ENCODE measurements around the gene CLIC6. TPM values are rescaled to one million over a fixed set of nuclear protein-coding genes. Genes with fewer than 3 reads are reported as not detected.
A peak's percentile ranks its signal among the peaks of the same experiment; 100 is the strongest.

CLIC6 gene
- total and polyA plus RNA-seq, 2 of the 4 experiments (the other 2 are of a cell fraction), result not detected

DNA sequence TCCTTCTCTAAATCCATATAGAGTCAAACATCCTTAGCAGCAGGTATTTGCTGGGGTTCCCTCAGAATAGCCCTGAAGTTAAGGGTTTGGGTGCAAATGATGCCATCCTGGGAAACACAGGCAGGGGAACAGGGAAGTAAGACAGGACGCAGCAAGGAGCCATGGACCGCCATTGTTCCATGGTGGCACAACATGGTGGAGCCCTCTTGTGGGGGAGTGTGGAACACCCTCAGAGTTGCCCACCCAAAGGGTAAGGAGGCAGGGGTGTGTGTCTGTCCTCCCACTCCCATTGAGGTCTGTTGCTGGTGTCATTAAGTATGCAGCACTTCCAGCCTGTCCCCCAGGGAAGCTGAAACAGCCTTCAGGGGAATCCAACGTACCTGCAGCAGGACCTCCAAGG is 33.5 kb upstream of the CLIC6 start:
- Histone ChIP-seq H2AFZ (replicated peaks; ENCODE audit: low read length, poor library complexity) (no peak overlapping the region), H2AK9ac (replicated peaks; ENCODE audit: low read depth, low read length, poor library complexity) (no peak overlapping the region), H3K27ac (ENCODE audit: insufficient read depth, low read length) (no peak overlapping the region), H3K23ac (ENCODE audit: low read depth, low read length) (no peak overlapping the region), H2BK120ac (ENCODE audit: low read depth, low read length) (no peak overlapping the region), H2BK5ac (ENCODE audit: low read depth, low read length, poor library complexity, severe bottlenecking) (no peak overlapping the region), H3K9ac (ENCODE audit: low read depth, low read length) (no peak overlapping the region), H3K4me3 (ENCODE audit: insufficient read depth, low read depth, low read length) (no peak overlapping the region), H3K9me3 (ENCODE audit: control insufficient read depth, insufficient read depth, low read length) (0 out of 2 replicates have a peak, but pooled peaks cover 2% of the 10 kb centered on the region), H3K36me3 (ENCODE audit: control insufficient read depth, insufficient read depth, low read length) (no peaks in the 10 kb centered on the region), H3K4me2 (ENCODE audit: low read depth, low read length) (no peak overlapping the region), H3K4ac (ENCODE audit: low read depth, low read length) (no peak overlapping the region), H3K18ac (ENCODE audit: low read depth, low read length) (no peak overlapping the region), H3K79me1 (ENCODE audit: low read depth in 1 of 2, low read length in 2 of 2) (no peaks in the 10 kb centered on the region), H3K56ac (ENCODE audit: extremely low read depth, insufficient read depth, low read length) (no peak overlapping the region), H3K14ac (replicated peaks; ENCODE audit: low read depth, low read length) (no peak overlapping the region), H2AK5ac (ENCODE audit: low read depth, low read length) (no peak overlapping the region), H3K27me3 (ENCODE audit: control insufficient read depth, insufficient read depth, low read length) (peaks cover 52% of the 10 kb centered on the region), H4K20me1 (ENCODE audit: insufficient read depth, low read length) (no peaks in the 10 kb centered on the region; the same call in 1 of the 2 replicates), H4K91ac (ENCODE audit: insufficient read depth, low read depth, low read length) (no peak overlapping the region), H2BK15ac (ENCODE audit: low read depth, low read length) (no peak overlapping the region), H3K4me1 (ENCODE audit: control insufficient read depth, insufficient read depth, low read length) (no peaks in the 10 kb centered on the region), H4K5ac (ENCODE audit: low read depth, low read length) (no peak overlapping the region), H3K9me1 (ENCODE audit: insufficient read depth, low read length) (no peaks in the 10 kb centered on the region), H4K8ac (ENCODE audit: low read depth in 2 of 2, low read length in 2 of 2) (no peak overlapping the region), H2BK20ac (ENCODE audit: low read depth, low read length) (no peak overlapping the region)
- DNase-seq (no peak), ATAC-seq (ENCODE audit: low read depth) (no peak)
- dilution Hi-C loops (cut with HindIII; ENCODE audit: low sequenced_read_pairs, unreplicated experiment), result no loop called here
- WGBS, 2 experiments (ENCODE audit: extremely low coverage in 2 of 2, insufficient read length in 1 of 2), result 67% methylated on average over 1 of the region's 3 CpGs; no CpG with 5 or more reads in 1 of the 2 experiments
- ChIA-PET POLR2A (ENCODE audit: unreplicated experiment) (no interaction called here), CTCF (no interaction called here)
- in situ Hi-C loops (cut with MboI; ENCODE audit: low sequenced_read_pairs), result no loop called here
- TF ChIP-seq RCOR1 (IDR thresholded peaks at IDR 0.05; ENCODE audit: insufficient replicate concordance, low read length), result no peak
- TF ChIP-seq, protein P1, sequence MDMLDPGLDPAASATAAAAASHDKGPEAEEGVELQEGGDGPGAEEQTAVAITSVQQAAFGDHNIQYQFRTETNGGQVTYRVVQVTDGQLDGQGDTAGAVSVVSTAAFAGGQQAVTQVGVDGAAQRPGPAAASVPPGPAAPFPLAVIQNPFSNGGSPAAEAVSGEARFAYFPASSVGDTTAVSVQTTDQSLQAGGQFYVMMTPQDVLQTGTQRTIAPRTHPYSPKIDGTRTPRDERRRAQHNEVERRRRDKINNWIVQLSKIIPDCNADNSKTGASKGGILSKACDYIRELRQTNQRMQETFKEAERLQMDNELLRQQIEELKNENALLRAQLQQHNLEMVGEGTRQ (IDR thresholded peaks at IDR 0.05; ENCODE audit: low read depth, low read length), result no peak
- TF ChIP-seq, protein P2, sequence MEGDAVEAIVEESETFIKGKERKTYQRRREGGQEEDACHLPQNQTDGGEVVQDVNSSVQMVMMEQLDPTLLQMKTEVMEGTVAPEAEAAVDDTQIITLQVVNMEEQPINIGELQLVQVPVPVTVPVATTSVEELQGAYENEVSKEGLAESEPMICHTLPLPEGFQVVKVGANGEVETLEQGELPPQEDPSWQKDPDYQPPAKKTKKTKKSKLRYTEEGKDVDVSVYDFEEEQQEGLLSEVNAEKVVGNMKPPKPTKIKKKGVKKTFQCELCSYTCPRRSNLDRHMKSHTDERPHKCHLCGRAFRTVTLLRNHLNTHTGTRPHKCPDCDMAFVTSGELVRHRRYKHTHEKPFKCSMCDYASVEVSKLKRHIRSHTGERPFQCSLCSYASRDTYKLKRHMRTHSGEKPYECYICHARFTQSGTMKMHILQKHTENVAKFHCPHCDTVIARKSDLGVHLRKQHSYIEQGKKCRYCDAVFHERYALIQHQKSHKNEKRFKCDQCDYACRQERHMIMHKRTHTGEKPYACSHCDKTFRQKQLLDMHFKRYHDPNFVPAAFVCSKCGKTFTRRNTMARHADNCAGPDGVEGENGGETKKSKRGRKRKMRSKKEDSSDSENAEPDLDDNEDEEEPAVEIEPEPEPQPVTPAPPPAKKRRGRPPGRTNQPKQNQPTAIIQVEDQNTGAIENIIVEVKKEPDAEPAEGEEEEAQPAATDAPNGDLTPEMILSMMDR (conservative IDR thresholded peaks at IDR 0.05; ENCODE audit: low read depth, low read length), result 0 out of 2 replicates have a peak, but pooled peaks have one; percentile 18
- no peak for TF ChIP-seq RFX5 (IDR thresholded peaks at IDR 0.05; ENCODE audit: low read depth, low read length)
- no peak for TF ChIP-seq MAFK (IDR thresholded peaks at IDR 0.05; ENCODE audit: low read depth, low read length)
- BruUV-seq (replicated peaks), result no TSS peak
- intact Hi-C loops (cut with micrococcal nuclease), result no loop called here

Data from IMR-90 (cell line).